SKM-1 (cell line): ENCODE results near the gene STAU1.
"Not testable (repeated sequence)": the region's sequence is repeated elsewhere in the genome, so short reads cannot be mapped to it uniquely, and the experiment has no call there.

Experiments used
- DNase-seq: peaks from one replicate; lab custom pipeline; 2025; ENCODE audit not compliant: unreplicated experiment; lab: John Stamatoyannopoulos, UW

STAU1 gene

GRCh38 chr20:49082295-49082694, 105.8 kb downstream of the STAU1 start:
- not testable (repeated sequence) for DNase-seq

GRCh38 chr20:49078310-49078709, 109.8 kb downstream of the STAU1 start:
- no peak for DNase-seq

- DNase-seq: no peak
Measured at GRCh38 chr20:49074521-49074920, 113.6 kb downstream of the STAU1 start.
